ENCODE results near the gene IQCK. TPM values are rescaled to one million over a fixed set of nuclear protein-coding genes. Genes with fewer than 3 reads are reported as not detected.
A peak's percentile ranks its signal among the peaks of the same experiment; 100 is the strongest.

IQCK gene
- total RNA-seq, 1 donor from 2014 or later = 19.9 TPM

GRCh38 chr16:19829844-19830692, 112.0 kb downstream of the IQCK start:
- Histone ChIP-seq H3K36me3 (ENCODE audit: control insufficient read depth, insufficient read depth, low read length) (no peaks in the 10 kb centered on the region), H3K27me3 (ENCODE audit: control insufficient read depth, insufficient read depth, low read length) (no peaks in the 10 kb centered on the region), H3K4me3 (ENCODE audit: low read depth, low read length) (no peak overlapping the region)
- no peak for TF ChIP-seq CTCF (IDR thresholded peaks at IDR 0.05; ENCODE audit: insufficient read depth, low read length, poor library complexity, severe bottlenecking)
- no peak for DNase-seq (ENCODE audit: low read depth)

- no peak for DNase-seq (ENCODE audit: low read depth)
- H3K4me3 ChIP-seq (ENCODE audit: low read depth, low read length) = no peak overlapping the region
- H3K27me3 ChIP-seq (ENCODE audit: control insufficient read depth, insufficient read depth, low read length) = no peaks in the 10 kb centered on the region
- H3K36me3 ChIP-seq (ENCODE audit: control insufficient read depth, insufficient read depth, low read length) = no peaks in the 10 kb centered on the region
- TF ChIP-seq CTCF (IDR thresholded peaks at IDR 0.05; ENCODE audit: insufficient read depth, low read length, poor library complexity, severe bottlenecking) = no peak
Observed at GRCh38 chr16:19830902-19831560, 113.0 kb downstream of the IQCK start.

GRCh38 chr16:19831678-19832077, 113.6 kb downstream of the IQCK start:
- H3K4me3 ChIP-seq (ENCODE audit: low read depth, low read length) = no peak overlapping the region
- no peaks in the 10 kb centered on the region for H3K36me3 ChIP-seq (ENCODE audit: control insufficient read depth, insufficient read depth, low read length)
- H3K27me3 ChIP-seq (ENCODE audit: control insufficient read depth, insufficient read depth, low read length) = no peaks in the 10 kb centered on the region
- no peak for TF ChIP-seq CTCF (IDR thresholded peaks at IDR 0.05; ENCODE audit: insufficient read depth, low read length, poor library complexity, severe bottlenecking)
- DNase-seq (ENCODE audit: low read depth) = peak; percentile 74

- no peaks in the 10 kb centered on the region for H3K27me3 ChIP-seq (ENCODE audit: control insufficient read depth, insufficient read depth, low read length)
- no peak overlapping the region for H3K4me3 ChIP-seq (ENCODE audit: low read depth, low read length)
- no peaks in the 10 kb centered on the region for H3K36me3 ChIP-seq (ENCODE audit: control insufficient read depth, insufficient read depth, low read length)
- DNase-seq (ENCODE audit: low read depth) = no peak
- TF ChIP-seq CTCF (IDR thresholded peaks at IDR 0.05; ENCODE audit: insufficient read depth, low read length, poor library complexity, severe bottlenecking) = no peak
Observed at GRCh38 chr16:19833176-19833575, 115.1 kb downstream of the IQCK start.

GRCh38 chr16:19833581-19833980, 115.5 kb downstream of the IQCK start:
- Histone ChIP-seq H3K4me3 (ENCODE audit: low read depth, low read length) (no peak overlapping the region), H3K36me3 (ENCODE audit: control insufficient read depth, insufficient read depth, low read length) (no peaks in the 10 kb centered on the region), H3K27me3 (ENCODE audit: control insufficient read depth, insufficient read depth, low read length) (no peaks in the 10 kb centered on the region)
- no peak for TF ChIP-seq CTCF (IDR thresholded peaks at IDR 0.05; ENCODE audit: insufficient read depth, low read length, poor library complexity, severe bottlenecking)
- no peak for DNase-seq (ENCODE audit: low read depth)

All from kidney epithelial cell (primary cell).